HepG2 (cell line): ENCODE results near the gene AIF1. TPM values are rescaled to one million over a fixed set of nuclear protein-coding genes. Genes with fewer than 3 reads are reported as not detected.

Experiments used
- ARID4A ChIP-seq: sonication (generic); formaldehyde crosslinking; IDR thresholded peaks from 2 replicates; pipeline ENCODE4 v1.5.0; 2020; ENCODE audit warnings: mild to moderate bottlenecking, missing genetic modification reagents, borderline replicate concordance
- ATF7 ChIP-seq, 2 experiments: fragments of 450-650 bp in 1 of 2; sonication (generic) in 1 of 2; formaldehyde crosslinking in 1 of 2; IDR thresholded peaks; 2 replicates each; pipeline versions ENCODE4 v1.4.0 to v1.6.1; 2016 to 2020; ENCODE audit warnings: antibody characterized with exemption in 1 of 2, mild to moderate bottlenecking in 1 of 2, missing genetic modification reagents in 1 of 2
- BORCS8-MEF2B ChIP-seq: sonication (generic); formaldehyde crosslinking; IDR thresholded peaks from 2 replicates; pipeline ENCODE4 v1.8.0; 2022; ENCODE audit warnings: mild to moderate bottlenecking, missing genetic modification reagents
- CC2D1A ChIP-seq: sonication (generic); formaldehyde crosslinking; IDR thresholded peaks from 2 replicates; pipeline ENCODE4 v1.8.1; 2023; ENCODE audit warnings: mild to moderate bottlenecking, missing genetic modification reagents
- CREB3 ChIP-seq: sonication (generic); formaldehyde crosslinking; IDR thresholded peaks from 2 replicates; pipeline ENCODE4 v1.5.0; 2020; ENCODE audit warnings: missing genetic modification reagents
- ETV5 ChIP-seq: IDR thresholded peaks from 2 replicates; pipeline ENCODE4 v1.6.1; 2018; ENCODE audit warnings: missing biosample characterization, missing genetic modification reagents, inconsistent platforms, borderline replicate concordance
- FOXK2 ChIP-seq: fragments of 450-650 bp; IDR thresholded peaks from 2 replicates; pipeline ENCODE4 v1.6.1; 2016
- HOXA7 ChIP-seq: sonication (generic); formaldehyde crosslinking; IDR thresholded peaks from 2 replicates; pipeline ENCODE4 v1.8.1; 2022; ENCODE audit warnings: mild to moderate bottlenecking, missing genetic modification reagents, moderate library complexity
- MATR3 ChIP-seq: sonication (generic); formaldehyde crosslinking; IDR thresholded peaks from 2 replicates; pipeline ENCODE4 v1.4.0; 2020; ENCODE audit warnings: missing genetic modification reagents
- NCOA1 ChIP-seq: sonication (generic); formaldehyde crosslinking; IDR thresholded peaks from 2 replicates; pipeline ENCODE4 v1.9.0; 2021; ENCODE audit warnings: missing genetic modification reagents
- STAT6 ChIP-seq: sonication (generic); formaldehyde crosslinking; IDR thresholded peaks from 2 replicates; pipeline ENCODE4 v1.4.0; 2020; ENCODE audit warnings: missing genetic modification reagents, mild to moderate bottlenecking, borderline replicate concordance
- TBL1XR1 ChIP-seq: fragments of 150-350 bp; IDR thresholded peaks from 2 replicates; pipeline ENCODE4 v1.6.1; 2014; ENCODE audit warnings: borderline replicate concordance, low read length; ENCODE audit not compliant: partially characterized antibody
- U2AF1 ChIP-seq: fragments of 200-400 bp; formaldehyde crosslinking; optimal IDR thresholded peaks from 2 replicates; pipeline ENCODE3; 2017; ENCODE audit warnings: mild to moderate bottlenecking, low read depth, low read length
- ZKSCAN8 ChIP-seq: IDR thresholded peaks from 2 replicates; pipeline ENCODE4 v1.6.1; 2016; ENCODE audit warnings: borderline replicate concordance, missing genetic modification reagents, missing compliant biosample characterization
- ZNF431 ChIP-seq: sonication (generic); formaldehyde crosslinking; IDR thresholded peaks from 2 replicates; pipeline ENCODE4 v1.9.0; 2022; ENCODE audit warnings: missing genetic modification reagents, low read depth, mild to moderate bottlenecking, borderline replicate concordance
- ZNF432 ChIP-seq: sonication (generic); formaldehyde crosslinking; IDR thresholded peaks from 2 replicates; pipeline ENCODE4 v1.5.0; 2020; ENCODE audit warnings: missing genetic modification reagents, mild to moderate bottlenecking, borderline replicate concordance
- ZNF569 ChIP-seq: sonication (generic); formaldehyde crosslinking; IDR thresholded peaks from 2 replicates; pipeline ENCODE4 v1.5.0; 2020; ENCODE audit warnings: mild to moderate bottlenecking, missing genetic modification reagents, moderate library complexity, borderline replicate concordance
- ZNF878 ChIP-seq: sonication (generic); formaldehyde crosslinking; IDR thresholded peaks from 2 replicates; pipeline ENCODE4 v1.8.1; 2023; ENCODE audit warnings: mild to moderate bottlenecking, missing genetic modification reagents, moderate library complexity
- ZSCAN20 ChIP-seq: sonication (generic); formaldehyde crosslinking; IDR thresholded peaks from 2 replicates; pipeline ENCODE4 v1.4.0; 2020; ENCODE audit warnings: missing genetic modification reagents, mild to moderate bottlenecking, borderline replicate concordance
- ZUFSP ChIP-seq: sonication (generic); formaldehyde crosslinking; IDR thresholded peaks from 2 replicates; pipeline ENCODE4 v1.9.0; 2021; ENCODE audit warnings: missing genetic modification reagents, mild to moderate bottlenecking, borderline replicate concordance
- polyA plus RNA-seq, 8 experiments: library from polyadenylated mRNA; depleted of rRNA in 3 of 8; stranded (reverse) in 7 of 8; unstranded in 1 of 8; fragments of >200 nt; fragmentation: Illumina TruSeq in 4 of 8; extraction: Trizol in 4 of 8; gene quantifications; 2 replicates each; pipeline versions ENCODE4 v1.2.1 to v1.2.3, GENCODE V29; 2011 to 2016; ENCODE audit warnings: low read depth in 4 of 8, missing spikeins in 1 of 8, mixed read lengths in 1 of 8; ENCODE audit not compliant: insufficient read depth in 1 of 8
- total RNA-seq, 5 experiments: library from RNA; depleted of rRNA; stranded (reverse); fragments of >200 nt; fragmentation: Illumina TruSeq; extraction: Trizol; gene quantifications; 2 replicates each; pipeline ENCODE4 v1.2.3, GENCODE V29; 2016; ENCODE audit warnings: low read depth in 1 of 5

Gene AIF1
- total and polyA plus RNA-seq, 2 of the 13 experiments (the other 11 are each of a cell fraction or from before 2014, with no cell fraction given), result 1.5 TPM; not detected in 1

- TF ChIP-seq STAT6 (CRISPR knock-in tag) (no peak), U2AF1 (no peak), ZNF432 (CRISPR knock-in tag) (no peak), ETV5 (CRISPR knock-in tag) (no peak), HOXA7 (no peak), ARID4A (peak; percentile 21; the same call in 1 of the 2 replicates), ATF7 (IDR thresholded peaks at IDR 0.05) (no peak), ATF7 (CRISPR knock-in tag; IDR thresholded peaks at IDR 0.05) (no peak), ZNF431 (CRISPR knock-in tag) (0 out of 2 replicates have a peak, but pooled peaks have one; percentile 15), FOXK2 (no peak), ZKSCAN8 (no peak), BORCS8-MEF2B (CRISPR knock-in tag) (peak; percentile 53), CREB3 (CRISPR knock-in tag) (no peak), ZNF878 (CRISPR knock-in tag) (no peak), CC2D1A (no peak), ZSCAN20 (no peak), NCOA1 (CRISPR knock-in tag) (no peak; the same call in 1 of the 2 replicates), MATR3 (no peak), TBL1XR1 (no peak), ZUFSP (no peak), ZNF569 (no peak)
Measured at GRCh38 chr6:31658983-31659648, 44.1 kb downstream of the AIF1 start (continued).
